ENCODE measurements around the gene SIPA1L3.
A peak's percentile ranks its signal among the peaks of the same experiment; 100 is the strongest.
"Not testable (repeated sequence)": the region's sequence is repeated elsewhere in the genome, so short reads cannot be mapped to it uniquely, and the experiment has no call there.

The SIPA1L3 gene, protein sequence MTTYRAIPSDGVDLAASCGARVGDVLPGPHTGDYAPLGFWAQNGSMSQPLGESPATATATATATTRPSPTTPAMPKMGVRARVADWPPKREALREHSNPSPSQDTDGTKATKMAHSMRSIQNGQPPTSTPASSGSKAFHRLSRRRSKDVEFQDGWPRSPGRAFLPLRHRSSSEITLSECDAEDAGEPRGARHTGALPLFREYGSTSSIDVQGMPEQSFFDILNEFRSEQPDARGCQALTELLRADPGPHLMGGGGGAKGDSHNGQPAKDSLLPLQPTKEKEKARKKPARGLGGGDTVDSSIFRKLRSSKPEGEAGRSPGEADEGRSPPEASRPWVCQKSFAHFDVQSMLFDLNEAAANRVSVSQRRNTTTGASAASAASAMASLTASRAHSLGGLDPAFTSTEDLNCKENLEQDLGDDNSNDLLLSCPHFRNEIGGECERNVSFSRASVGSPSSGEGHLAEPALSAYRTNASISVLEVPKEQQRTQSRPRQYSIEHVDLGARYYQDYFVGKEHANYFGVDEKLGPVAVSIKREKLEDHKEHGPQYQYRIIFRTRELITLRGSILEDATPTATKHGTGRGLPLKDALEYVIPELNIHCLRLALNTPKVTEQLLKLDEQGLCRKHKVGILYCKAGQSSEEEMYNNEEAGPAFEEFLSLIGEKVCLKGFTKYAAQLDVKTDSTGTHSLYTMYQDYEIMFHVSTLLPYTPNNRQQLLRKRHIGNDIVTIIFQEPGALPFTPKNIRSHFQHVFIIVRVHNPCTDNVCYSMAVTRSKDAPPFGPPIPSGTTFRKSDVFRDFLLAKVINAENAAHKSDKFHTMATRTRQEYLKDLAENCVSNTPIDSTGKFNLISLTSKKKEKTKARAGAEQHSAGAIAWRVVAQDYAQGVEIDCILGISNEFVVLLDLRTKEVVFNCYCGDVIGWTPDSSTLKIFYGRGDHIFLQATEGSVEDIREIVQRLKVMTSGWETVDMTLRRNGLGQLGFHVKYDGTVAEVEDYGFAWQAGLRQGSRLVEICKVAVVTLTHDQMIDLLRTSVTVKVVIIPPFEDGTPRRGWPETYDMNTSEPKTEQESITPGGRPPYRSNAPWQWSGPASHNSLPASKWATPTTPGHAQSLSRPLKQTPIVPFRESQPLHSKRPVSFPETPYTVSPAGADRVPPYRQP (N-terminal part only)

DNA sequence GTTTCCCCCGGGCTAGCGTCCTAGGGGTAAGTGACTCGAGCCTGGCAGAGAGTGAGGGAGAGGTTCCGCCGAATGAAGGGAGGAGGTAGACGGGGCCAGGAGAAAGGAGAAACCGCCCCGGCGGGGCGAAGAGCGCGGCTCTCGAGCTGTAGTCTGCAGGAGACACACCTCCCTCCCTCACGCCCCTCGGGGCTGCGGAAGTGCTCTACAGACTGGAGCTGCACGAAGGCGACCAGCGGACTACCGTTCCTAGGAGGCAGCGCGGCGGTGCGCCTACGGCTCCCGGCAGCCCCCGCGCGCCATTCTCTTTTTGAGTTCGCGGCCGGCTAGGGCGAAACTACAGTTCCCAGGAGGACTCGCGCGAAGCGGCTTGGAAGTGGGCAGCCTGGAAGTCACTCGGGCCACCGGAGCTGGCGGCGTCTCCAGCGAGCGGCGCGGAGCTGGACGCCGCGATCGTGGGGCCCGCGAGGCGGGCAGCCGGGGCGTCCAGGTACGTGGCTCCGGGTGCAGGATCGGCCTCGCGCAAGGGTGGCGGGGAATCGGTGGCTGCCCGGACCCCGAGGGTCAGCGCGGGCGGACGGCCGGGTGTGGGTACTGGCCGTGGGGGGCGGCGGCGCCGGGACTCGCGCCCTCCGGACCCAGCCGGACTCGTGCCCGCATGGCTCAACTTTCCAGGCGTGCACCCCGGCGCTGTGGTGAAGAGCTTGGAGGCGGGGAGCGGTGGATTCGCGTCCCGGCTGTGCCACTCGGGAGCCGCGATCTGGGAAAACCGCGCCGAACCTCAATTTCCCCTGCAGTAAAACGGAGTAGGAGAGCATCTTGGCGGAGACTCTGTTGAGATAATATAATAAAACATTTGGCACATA lies at the start of gene SIPA1L3:
TSS of gene SIPA1L3 (plus strand) at position 340 of the 866 bp plus-strand sequence. CDS start 174,358 bp downstream, outside the sequence.
- peak; percentile 96 for DNase-seq

DNA sequence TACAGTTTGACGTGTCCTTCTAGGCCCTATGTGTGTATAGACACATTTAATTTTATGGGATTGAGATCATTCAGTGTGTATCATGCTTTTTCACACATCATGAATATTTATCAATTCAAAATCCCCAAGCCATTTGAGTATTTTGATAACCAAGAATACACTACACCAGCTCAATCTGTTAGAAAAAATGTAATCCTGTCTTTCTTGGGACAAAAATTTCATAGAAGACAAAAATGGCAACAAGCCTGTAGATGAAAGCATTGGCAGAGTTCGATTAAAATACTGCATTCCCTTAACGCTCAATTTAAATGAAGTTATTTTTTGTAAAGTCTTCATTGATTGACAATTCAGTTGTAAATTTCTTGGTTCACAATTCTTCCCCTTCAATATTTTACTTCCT lies 42.5 kb upstream of the SIPA1L3 start:
- DNase-seq: no peak

DNA sequence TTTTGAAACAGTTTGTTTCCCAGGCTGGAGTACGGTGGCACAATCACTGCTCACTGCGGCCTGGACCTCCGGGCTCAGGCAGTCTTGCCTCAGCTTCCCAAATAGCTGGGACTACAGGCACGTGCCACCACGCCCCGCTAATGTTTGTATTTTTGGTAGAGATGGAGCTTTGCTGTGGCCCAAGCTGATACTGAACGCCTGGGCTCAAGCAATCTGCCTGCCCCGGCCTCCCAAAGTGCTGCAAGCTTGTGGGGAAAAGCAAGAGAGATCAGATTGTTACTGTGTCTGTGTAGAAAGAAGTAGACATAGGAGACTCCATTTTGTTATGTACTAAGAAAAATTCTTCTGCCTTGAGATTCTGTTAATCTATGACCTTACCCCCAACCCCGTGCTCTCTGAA lies 41.1 kb upstream of the SIPA1L3 start:
- DNase-seq: not testable (repeated sequence)

DNA sequence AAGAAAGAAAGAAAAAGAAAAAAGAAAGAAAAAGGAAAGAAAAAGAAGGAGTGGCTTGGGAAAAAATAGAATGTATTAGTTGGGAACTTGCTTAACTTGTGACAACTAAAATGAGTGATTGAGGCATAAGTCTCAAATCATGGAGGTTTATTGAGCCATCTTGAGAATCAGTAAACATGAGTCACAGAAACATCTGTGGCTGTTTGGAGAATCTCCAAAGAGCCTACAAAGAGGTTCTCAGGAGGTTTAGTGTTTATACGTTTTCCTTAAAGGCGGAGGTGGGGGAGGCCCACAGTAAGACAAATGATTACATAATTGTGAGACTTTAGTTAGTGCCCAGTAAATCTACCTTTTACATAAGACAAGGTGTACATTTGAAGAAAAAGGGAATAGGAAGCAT lies 39.2 kb upstream of the SIPA1L3 start:
- DNase-seq: no peak

DNA sequence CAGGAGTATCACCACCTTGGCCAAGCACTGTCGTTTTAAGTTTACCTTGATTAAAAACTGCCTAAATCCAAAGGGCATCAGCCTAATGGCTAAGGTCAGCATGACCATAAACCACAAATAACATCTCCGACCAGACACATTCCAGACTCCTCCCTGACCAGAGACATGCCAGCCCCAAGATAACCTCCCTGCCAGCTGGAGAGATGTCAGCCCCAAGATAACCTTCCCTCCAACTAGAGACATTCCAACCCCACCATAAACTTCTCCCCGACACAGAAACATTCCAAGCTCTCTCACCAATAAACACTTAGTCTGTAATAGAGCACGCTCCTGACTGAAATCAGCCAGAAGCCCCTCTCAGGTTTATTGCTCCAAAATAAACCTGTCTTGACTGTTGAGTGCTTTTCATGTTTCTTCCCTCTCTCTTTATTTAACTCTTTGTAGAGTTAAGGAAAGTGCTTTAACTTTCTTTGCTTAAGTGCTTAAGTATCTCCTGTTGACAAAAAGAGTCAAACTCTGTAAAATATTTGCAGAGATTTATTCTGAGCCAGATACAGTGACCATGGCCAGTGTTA lies 37.2 kb upstream of the SIPA1L3 start:
- no peak for DNase-seq

DNA sequence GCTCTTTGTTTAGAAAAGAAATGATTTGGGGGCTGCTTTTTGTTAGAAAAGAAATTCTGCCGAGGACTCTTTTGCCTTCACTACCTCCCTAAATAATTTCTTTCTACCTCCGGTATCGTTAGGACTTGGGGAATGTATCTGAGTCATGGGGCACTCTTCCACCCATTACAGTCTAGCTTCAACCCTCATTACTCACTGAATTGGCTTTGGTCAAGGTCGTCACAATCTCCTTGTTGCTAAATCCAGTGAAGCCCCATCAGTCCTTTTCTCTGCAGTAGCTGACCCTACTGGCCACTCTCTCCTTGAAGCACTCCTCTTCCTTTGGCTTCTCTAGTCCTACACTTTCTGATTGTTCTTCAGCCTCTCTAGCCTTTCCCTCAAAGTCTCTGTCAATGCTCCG lies 34.6 kb upstream of the SIPA1L3 start:
- DNase-seq: no peak

DNA sequence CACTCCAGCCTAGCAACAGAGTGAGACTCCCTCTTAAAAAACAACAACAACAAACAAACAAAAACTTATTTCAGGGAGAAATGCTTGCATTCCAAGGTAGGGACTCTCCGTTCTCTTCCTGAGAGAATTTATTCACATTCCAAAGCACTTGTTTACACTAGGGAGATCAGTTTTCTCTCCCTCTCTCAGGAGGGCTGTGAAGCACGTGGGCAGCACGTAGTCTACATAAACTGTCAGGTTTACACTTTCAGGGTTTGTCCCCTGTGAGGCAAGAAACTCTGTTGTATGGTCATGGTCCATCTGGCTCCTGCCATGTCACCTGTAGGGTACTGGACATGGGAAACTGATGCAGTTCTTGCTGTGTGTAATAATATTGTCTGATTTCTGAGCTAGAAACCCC lies 32.2 kb upstream of the SIPA1L3 start:
- no peak for DNase-seq

DNA sequence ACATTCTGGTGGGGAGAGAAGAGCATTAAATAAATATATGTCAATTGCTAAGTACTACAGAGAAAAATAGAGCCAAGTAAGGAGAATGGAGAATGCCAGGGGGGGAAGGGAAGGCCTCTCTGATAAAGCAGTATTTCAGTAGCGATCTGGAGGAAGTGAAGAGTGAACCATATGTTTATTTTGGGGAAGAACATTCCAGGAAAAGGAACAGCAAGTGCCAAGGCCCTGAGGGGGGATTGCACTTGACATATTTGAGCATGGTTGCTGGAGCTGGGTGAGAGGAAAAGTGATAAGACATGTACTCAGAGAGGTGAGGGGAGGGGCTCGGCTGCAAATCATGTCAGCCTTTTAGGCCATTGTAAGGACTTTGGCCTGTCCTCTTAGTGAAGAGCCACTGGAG lies 31.0 kb upstream of the SIPA1L3 start:
- no peak for DNase-seq

DNA sequence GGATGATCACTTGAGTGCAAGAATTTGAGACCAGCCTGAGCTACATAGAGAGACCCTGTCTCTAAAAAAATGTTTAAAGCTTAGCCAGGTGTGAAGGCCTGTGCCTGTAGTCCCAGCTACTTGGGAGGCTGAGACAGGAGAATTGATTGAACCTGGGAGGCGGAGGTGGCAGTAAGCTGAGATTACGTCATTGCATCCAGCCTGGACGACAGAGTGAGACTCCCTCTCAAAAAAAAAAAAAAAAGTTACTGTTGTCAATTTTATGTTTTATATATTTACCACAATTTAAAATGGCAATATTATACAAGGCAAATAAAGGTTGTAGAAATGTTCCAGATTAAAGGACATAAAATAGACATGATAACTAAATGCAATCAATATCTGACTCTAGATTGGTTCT lies 29.9 kb upstream of the SIPA1L3 start:
- no peak for DNase-seq

DNA sequence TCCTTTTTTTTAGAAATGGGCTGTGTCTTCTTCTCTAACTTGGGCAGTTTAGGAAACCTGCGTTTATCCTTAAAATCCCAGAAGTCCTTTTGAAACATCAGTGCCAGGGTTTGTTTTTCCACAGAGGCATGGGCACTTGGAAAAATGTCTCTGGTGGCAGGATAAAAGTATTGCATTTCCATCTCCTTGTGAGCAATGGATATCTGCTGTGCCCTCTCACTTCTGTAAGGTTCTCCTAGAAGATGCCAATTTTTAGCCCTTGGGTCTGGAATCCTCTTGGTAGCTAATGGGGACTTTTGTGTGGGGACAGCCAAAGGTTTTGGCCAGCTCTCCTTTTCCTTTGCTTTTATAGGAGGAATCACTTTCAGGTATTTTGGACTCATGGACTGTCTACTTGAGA lies 21.6 kb upstream of the SIPA1L3 start:
- no peak for DNase-seq

DNA sequence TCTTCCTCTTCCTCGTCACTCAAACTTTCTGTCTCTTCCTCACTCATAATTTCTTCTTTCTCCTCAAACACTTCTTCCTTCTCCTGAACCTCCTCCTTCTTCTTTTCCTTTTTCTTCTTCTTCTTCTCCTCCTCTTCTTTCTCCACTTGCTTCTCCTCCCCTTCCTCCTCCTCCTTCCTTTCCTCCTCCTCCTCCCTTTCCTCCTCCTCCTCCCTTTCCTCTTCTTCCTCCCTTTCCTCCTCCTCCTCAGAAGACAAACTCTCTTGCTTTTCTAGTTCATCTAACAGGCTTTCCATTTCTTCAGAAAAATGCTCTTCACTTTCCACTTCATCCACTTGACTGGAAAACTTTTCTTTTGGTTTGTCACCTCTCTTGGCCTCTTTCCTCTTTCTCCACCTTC lies 20.4 kb upstream of the SIPA1L3 start:
- no peak for DNase-seq

DNA sequence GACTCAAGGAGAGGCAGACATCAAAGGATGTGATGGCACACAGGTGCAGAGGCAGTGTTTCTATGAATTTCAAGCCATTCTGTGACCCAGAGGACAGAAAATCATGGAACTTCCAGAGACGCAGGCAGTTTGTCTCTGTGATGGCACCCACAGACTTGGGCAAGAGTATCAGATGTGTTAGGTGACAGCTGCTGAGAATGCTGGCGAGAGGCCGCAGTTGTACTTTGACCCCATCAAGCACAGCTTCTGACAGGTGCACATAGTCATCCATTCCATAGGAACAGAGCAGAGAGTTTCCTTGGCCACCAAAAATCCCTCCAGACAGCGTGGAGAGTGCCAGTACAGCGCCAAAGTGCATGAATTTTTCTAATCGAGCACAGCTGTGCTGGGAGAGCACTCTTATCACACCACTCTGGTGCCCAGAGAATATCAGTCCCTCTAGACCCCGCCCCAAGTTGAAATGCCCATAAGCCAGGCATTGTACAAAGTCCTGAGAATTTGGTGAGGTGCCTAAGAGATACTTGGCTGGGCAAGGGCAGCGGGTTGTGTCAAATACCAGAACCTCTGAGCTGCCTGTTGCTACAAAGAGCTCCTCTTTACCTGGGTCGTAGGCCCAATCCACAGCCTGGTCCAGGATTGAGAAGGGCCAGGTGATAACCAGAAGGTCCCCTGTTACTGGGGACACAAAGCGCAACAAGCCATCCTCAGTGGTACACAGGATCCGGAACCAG lies 13.0 kb upstream of the SIPA1L3 start:
- DNase-seq: no peak

DNA sequence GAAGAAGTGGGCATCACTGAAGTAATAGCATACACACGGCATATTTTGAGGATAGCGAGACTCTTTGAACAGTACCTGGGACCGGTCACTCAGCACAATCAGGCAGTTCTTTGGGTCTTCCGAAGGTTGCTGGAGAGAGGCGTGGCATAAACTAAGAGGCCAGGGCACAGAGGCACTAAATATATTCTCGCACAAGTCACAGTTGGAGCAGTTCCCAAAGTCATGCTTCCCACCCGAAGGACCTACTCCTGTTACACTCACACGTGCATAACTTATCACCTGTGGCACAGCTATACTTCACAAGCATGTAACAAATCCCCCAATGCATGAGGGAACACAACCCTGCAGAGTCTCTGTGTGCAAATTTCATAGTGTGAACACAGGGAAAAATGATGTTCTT lies 10.8 kb upstream of the SIPA1L3 start:
- no peak for DNase-seq

DNA sequence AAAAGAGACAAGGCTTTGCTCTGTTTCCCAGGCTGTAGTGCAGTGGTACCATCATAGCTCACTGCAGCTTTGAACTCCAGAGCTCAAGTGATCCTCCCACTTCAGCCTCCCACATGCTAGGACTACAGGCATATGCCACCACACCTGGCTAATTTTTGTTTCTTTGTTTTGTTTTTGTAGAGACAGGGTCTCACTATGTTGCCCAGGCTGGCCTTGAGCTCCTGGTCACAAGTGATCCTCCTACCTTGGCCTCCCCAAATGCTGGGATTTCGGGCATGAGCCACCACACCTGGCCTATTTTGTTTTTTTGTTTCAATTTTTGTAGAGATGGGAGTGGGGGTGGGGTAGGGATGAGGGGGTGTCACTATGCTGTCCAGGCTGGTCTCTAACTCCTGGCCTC lies 7.6 kb upstream of the SIPA1L3 start:
- no peak for DNase-seq

DNA sequence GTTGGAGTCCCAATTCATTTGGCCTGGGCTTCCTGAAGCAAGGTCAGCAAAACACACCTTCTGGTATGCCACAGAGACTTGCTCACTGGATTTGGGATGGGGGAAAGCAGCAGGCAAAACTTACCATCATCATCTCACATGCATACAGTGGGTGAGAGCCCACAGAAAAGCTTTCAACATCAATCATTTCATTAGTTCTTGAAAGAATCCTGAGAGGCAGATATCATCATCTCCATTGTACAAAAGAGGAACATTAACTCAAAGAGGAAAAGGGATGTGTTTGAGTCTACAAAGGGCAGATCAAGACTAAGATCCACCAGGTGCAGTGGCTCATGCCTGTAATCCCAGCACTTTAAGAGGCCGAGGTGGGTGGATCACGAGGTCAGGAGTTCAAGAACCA lies 7.0 kb upstream of the SIPA1L3 start:
- peak; percentile 10 for DNase-seq

DNA sequence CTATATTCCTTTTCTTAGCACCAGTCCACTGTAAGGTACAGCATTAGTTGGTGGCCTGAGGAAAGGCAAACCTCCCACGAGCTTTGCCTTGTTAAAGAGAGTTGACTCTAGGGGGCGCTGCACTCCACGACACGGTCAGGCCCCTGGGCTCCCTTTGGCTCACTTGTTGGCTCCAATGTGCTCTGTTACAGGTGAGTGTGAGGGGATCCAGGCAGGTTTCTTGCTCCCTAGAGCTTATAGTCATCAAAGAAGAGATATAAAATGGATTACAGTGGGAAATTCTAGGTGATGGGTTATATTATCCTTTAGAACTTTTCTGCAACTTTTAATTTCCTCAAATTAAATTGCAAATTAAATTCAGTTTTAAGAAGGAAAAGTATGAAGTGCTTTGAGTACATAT lies 4.3 kb upstream of the SIPA1L3 start:
- DNase-seq: peak; percentile 70

DNA sequence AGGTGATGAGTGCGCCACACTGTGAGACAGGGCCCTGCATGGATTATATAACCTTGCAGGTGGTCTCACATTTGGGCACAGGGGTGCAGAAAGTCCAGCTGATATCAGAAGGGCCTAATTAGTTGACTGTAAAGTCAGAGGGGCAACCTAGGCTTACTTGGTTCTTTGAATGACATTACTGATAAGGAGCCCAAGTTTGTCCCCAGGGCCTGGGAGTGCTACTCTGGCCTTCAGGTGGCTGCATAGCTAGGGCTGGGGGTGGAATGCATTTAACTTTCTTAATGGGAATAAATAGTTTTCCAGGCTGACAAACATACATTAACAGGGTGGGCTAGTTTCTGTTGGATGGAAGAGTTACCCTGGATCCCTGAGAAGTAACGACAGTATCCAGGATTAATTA lies 3.9 kb upstream of the SIPA1L3 start:
- DNase-seq: no peak

DNA sequence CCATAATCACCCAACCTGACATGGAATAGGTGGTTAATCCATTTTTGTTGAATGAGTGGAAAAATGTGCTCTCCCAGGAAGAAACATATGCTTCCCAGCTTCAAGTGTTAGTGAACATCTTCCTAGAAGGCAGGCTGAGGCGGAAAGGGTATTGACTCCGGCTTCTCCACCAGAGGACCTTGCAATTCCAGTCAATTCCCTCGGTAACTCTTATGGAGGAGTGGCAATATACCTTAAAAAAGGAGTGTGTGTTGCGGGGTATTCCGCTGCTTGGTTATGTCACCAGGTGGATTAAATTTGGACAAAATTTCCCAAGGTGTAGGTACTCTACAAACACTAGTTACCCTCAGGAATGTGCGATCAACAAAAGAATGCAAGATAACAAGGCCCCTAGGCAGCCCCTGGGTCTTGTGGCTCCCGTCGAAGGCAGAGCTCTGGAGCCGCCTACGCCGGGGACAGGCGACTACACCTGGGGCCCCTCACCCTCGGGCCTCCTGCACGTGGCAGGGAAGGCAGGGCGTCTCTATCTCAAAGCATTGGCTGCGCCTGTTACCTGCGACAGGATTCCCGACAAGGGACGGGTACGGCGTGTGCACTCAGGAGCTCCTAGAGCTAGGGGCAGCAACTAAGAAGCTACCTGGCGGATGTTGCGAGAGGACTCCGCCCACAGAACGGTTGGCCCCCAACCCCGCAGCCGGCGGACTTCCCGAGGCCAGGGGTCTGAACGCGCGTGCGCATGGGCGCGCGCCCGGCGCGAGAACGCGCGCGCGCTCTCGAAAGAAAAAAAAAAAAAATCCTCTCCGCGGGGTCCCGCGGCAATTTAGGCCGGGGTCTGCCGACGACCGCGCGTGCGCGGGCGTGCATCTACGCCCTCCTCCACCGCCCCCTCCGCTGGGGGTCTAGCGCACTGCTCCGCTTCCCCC lies 801 bp upstream of the SIPA1L3 start, which contains the start of gene WDR87:
TSS of gene WDR87 (minus strand) at position 649 of the 923 bp plus-strand sequence. CDS start 8,355 bp downstream, outside the sequence.
- no peak for DNase-seq

DNA sequence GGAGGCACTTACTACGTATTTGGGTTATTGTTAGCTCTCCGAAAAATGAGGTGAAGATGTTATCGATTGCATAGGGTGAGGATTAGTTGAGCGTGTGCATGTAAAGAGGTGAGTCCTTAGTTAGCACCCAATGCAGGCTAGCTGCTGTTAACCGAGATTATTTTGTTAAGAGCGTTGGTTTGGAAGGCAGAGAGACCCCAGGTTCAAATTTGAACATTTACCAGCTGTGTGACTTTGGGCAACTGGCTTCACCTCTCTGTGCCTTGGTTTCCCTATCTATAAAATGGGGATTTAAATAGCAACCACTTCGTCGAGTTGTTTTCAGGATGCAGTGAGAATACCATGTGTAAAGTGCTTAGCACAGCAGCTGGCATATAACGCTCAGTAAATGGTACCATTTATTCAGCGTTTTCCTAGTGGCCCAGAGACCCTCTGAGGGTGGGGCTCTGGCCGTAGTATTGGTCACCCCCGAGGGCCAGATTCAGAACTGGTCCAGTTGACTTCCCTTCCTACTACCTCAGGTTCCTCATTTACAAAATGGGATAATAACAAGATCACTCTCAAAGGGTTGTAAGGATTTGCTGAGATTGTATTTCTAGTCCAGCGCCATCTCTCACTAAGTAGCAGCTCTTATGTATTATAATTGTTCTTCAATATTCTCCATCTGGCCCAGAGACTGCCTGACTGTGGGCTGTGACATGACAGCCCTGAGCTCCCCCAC lies 887 bp downstream of the SIPA1L3 start:
- peak; percentile 14 for DNase-seq

Data from inflammatory macrophage treated with lipopolysaccharide for 4 hours (primary cell).